ENCODE measurements around the gene MRPS31. TPM values are rescaled to one million over a fixed set of nuclear protein-coding genes. Genes with fewer than 3 reads are reported as not detected.

Gene MRPS31
- total RNA-seq (2014; rRNA removed; shearing (Covaris generic)), result 27.0 and 38.5 TPM in 2 replicates

DNA sequence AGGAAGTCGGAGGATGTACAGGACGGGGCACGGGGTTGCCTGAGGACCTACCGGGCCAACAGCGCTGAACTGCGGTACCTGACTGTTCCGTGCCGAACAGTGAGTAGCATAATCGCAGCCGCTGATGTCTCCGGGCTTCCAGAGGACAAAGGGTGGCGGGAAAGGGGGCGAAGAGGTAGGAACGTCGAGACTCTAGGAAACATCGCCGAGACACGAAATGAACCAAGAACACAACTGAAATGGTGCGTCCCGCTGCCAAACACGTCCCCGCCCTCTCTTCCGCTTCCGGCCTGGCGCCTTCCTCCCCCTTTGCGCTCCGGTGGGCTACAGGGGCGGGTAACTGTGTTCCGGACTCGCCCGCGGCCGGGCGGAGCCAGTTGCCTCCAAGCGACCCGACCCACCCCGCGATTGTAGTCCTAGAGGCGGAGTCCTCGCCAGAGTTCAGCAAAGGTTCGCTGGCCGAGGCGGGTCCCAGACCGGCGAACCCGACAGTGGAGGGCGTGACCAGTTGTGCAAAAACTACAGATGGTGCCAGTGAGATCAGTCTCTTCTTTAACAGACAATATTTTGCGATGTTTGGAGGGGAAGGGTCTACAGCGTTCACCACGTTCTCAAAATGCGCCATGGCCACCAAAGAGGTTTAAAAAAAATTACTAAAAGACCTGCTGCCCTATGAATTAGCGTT, at the start of gene MRPS31:
Gene MRPS31, minus strand, starts transcription at position 257 of the 685 bp plus-strand sequence. Its CDS starts 54 bp downstream, at position 203.
- DNase-seq, result peak; percentile 95
- H3K4me3 ChIP-seq (ENCODE audit: insufficient read depth, low read depth, low read length), result peak within 1 kb of the TSS; percentile 72
- no peaks in the 10 kb centered on the region for H3K27me3 ChIP-seq (ENCODE audit: control insufficient read depth, insufficient read depth, low read length)
- no peaks in the 10 kb centered on the region for H3K36me3 ChIP-seq (replicated peaks; ENCODE audit: control insufficient read depth, insufficient read depth, low read length)

- H3K27me3 ChIP-seq (ENCODE audit: control insufficient read depth, insufficient read depth, low read length), result no peaks in the 10 kb centered on the region
- DNase-seq, result no peak
- no peak overlapping the region for H3K4me3 ChIP-seq (ENCODE audit: insufficient read depth, low read depth, low read length)
- H3K36me3 ChIP-seq (replicated peaks; ENCODE audit: control insufficient read depth, insufficient read depth, low read length), result no peaks in the 10 kb centered on the region
Observed at GRCh38 chr13:40819797-40820315, 48.9 kb upstream of the MRPS31 start.

- no peaks in the 10 kb centered on the region for H3K27me3 ChIP-seq (ENCODE audit: control insufficient read depth, insufficient read depth, low read length)
Observed at GRCh38 chr13:40818926-40819325, 47.9 kb upstream of the MRPS31 start.

GRCh38 chr13:40814803-40815202, 43.8 kb upstream of the MRPS31 start:
- no peak for DNase-seq
- Histone ChIP-seq H3K27me3 (ENCODE audit: control insufficient read depth, insufficient read depth, low read length) (no peaks in the 10 kb centered on the region), H3K4me3 (ENCODE audit: insufficient read depth, low read depth, low read length) (no peak overlapping the region), H3K36me3 (replicated peaks; ENCODE audit: control insufficient read depth, insufficient read depth, low read length) (peaks cover 2% of the 10 kb centered on the region)

More at GRCh38 chr13:40818926-40819325, 47.9 kb upstream of the MRPS31 start:
- Histone ChIP-seq H3K36me3 (replicated peaks; ENCODE audit: control insufficient read depth, insufficient read depth, low read length) (no peaks in the 10 kb centered on the region), H3K4me3 (ENCODE audit: insufficient read depth, low read depth, low read length) (no peak overlapping the region)
- no peak for DNase-seq

DNA sequence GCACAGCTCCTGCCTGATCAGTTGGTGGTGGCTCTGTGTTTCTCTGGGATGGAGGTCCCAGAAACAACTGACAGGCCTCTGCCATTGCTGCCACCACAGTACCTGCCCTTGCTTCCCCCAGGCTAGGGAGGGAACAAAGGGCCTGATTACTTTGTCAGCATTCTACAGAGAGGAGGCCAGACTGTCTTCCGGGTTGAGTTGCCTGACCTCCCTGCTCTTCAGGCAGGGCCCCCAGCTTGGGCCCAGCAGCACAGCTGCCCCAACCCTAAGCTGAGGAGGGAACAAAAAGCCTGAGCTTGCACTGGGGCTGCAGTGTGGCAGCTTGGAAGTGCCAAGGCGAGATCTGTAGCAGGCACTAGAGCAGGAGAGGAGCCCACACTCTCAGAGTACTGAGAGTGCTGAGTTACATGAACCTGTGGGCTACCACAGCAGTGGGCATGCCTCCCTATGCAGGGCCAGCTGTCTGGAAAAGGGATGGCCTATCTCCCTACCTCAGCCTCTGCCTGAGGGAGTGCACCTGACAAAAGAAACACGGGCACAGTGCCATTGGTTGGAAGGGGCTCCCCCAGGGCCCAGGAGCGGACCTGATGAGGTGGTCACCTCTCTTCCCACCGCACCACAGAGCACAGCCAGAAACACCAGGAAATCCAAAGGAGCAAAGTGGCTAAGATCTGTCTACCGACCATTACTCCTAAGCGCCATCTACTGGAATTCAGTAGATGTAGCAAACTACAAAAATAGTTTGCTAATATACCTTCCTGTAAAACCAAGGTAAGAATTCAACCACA, 42.9 kb upstream of the MRPS31 start:
- DNase-seq, result peak; percentile 70
- no peaks in the 10 kb centered on the region for H3K27me3 ChIP-seq (ENCODE audit: control insufficient read depth, insufficient read depth, low read length)
- no peak overlapping the region for H3K4me3 ChIP-seq (ENCODE audit: insufficient read depth, low read depth, low read length)
- peaks cover 6% of the 10 kb centered on the region for H3K36me3 ChIP-seq (replicated peaks; ENCODE audit: control insufficient read depth, insufficient read depth, low read length)

GRCh38 chr13:40812724-40813445, 41.9 kb upstream of the MRPS31 start:
- Histone ChIP-seq H3K4me3 (ENCODE audit: insufficient read depth, low read depth, low read length) (no peak overlapping the region), H3K36me3 (replicated peaks; ENCODE audit: control insufficient read depth, insufficient read depth, low read length) (peaks cover 7% of the 10 kb centered on the region), H3K27me3 (ENCODE audit: control insufficient read depth, insufficient read depth, low read length) (no peaks in the 10 kb centered on the region)
- DNase-seq, result no peak

DNA sequence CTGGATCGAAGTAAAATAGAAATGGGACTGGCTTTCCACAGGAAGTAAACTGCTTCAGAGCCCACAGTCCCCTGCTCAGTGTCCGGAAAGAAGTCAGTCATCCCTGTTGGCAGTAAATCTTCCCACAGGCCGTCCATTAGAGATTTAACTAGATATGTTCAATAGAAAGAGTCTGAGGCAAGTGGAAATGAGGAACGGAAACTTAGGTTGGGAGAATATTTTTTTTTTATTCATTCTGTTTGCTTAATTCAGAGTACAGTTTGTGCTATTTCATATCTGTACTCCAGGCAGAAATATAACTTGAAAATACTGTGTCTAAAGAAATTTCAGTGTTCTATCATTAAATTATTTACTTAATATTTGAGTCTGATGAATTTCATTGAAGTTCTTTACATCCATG, 41.1 kb upstream of the MRPS31 start:
- no peaks in the 10 kb centered on the region for H3K27me3 ChIP-seq (ENCODE audit: control insufficient read depth, insufficient read depth, low read length)
- H3K36me3 ChIP-seq (replicated peaks; ENCODE audit: control insufficient read depth, insufficient read depth, low read length), result peaks cover 7% of the 10 kb centered on the region
- DNase-seq, result no peak
- no peak overlapping the region for H3K4me3 ChIP-seq (ENCODE audit: insufficient read depth, low read depth, low read length)

GRCh38 chr13:40809471-40809870, 38.5 kb upstream of the MRPS31 start:
- no peaks in the 10 kb centered on the region for H3K27me3 ChIP-seq (ENCODE audit: control insufficient read depth, insufficient read depth, low read length)
- DNase-seq, result no peak
- H3K36me3 ChIP-seq (replicated peaks; ENCODE audit: control insufficient read depth, insufficient read depth, low read length), result peaks cover 11% of the 10 kb centered on the region
- H3K4me3 ChIP-seq (ENCODE audit: insufficient read depth, low read depth, low read length), result no peak overlapping the region

DNA sequence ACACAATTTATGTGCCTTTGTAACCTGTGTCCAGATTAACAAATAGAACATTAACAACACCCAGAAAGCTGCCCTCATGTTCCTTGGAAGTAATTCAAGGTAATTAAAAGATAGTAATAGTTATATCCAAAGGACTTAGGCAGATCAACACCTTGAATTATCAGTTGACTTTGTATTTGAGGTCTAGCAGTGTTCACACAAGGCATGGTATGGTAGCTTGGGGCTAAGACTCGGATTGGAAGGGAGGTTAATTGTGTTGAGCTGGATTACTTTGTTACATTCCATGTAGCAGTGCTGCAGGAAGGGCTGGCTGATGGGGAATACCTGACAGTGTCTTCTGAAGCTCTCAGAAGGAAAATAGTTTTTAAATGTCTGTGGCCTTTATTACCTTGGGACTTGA, 35.3 kb upstream of the MRPS31 start:
- Histone ChIP-seq H3K36me3 (replicated peaks; ENCODE audit: control insufficient read depth, insufficient read depth, low read length) (peaks cover 11% of the 10 kb centered on the region), H3K27me3 (ENCODE audit: control insufficient read depth, insufficient read depth, low read length) (no peaks in the 10 kb centered on the region), H3K4me3 (ENCODE audit: insufficient read depth, low read depth, low read length) (no peak overlapping the region)
- DNase-seq, result no peak

DNA sequence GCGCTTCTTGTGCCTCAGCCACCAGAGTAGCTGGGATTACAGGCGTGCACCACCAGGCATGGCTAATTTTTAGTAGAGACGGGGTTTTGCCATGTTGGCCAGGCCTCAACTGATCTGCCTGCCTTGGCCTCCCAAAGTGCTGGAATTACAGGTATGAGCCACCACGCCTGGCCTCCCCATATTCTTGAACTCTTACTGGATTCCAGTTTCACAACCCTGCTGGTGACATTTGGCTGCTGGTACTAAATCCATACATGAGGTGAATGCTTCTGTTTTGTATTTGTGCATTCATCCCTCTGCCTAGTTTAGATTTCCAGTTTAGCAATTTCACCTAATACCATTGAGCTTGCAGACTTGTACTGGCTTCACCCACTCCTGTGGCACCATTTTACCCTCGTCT, 32.3 kb upstream of the MRPS31 start:
- DNase-seq, result no peak
- Histone ChIP-seq H3K4me3 (ENCODE audit: insufficient read depth, low read depth, low read length) (no peak overlapping the region), H3K36me3 (replicated peaks; ENCODE audit: control insufficient read depth, insufficient read depth, low read length) (peaks cover 12% of the 10 kb centered on the region), H3K27me3 (ENCODE audit: control insufficient read depth, insufficient read depth, low read length) (no peaks in the 10 kb centered on the region)

- Histone ChIP-seq H3K36me3 (replicated peaks; ENCODE audit: control insufficient read depth, insufficient read depth, low read length) (peaks cover 8% of the 10 kb centered on the region), H3K27me3 (ENCODE audit: control insufficient read depth, insufficient read depth, low read length) (no peaks in the 10 kb centered on the region), H3K4me3 (ENCODE audit: insufficient read depth, low read depth, low read length) (no peak overlapping the region)
- DNase-seq, result no peak
Observed at GRCh38 chr13:40801255-40802217, 30.5 kb upstream of the MRPS31 start.

DNA sequence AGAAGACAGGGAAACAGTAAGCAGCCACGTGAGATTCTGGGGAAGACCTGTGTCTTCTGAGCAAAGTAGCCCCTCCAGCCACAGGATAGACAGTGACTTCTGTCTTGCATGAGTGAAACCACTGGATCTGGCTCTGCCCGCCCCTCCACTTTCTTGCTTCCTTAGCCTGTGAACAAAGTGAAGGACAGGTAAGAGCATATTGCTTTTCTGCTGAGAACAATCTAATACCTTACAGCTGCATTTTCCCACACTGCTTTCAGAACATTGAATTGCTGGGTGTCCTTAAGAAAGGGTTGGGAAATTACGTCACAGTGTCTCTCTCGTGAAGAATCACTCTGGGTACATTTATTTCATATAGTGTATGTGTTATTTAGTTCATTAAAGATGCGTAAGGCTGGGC, 29.6 kb upstream of the MRPS31 start:
- DNase-seq, result no peak
- Histone ChIP-seq H3K4me3 (ENCODE audit: insufficient read depth, low read depth, low read length) (no peak overlapping the region), H3K27me3 (ENCODE audit: control insufficient read depth, insufficient read depth, low read length) (no peaks in the 10 kb centered on the region), H3K36me3 (replicated peaks; ENCODE audit: control insufficient read depth, insufficient read depth, low read length) (peaks cover 8% of the 10 kb centered on the region)

- Histone ChIP-seq H3K27me3 (ENCODE audit: control insufficient read depth, insufficient read depth, low read length) (no peaks in the 10 kb centered on the region), H3K4me3 (ENCODE audit: insufficient read depth, low read depth, low read length) (no peak overlapping the region), H3K36me3 (replicated peaks; ENCODE audit: control insufficient read depth, insufficient read depth, low read length) (peaks cover 6% of the 10 kb centered on the region)
- DNase-seq, result no peak
Observed at GRCh38 chr13:40799508-40799907, 28.5 kb upstream of the MRPS31 start.

DNA sequence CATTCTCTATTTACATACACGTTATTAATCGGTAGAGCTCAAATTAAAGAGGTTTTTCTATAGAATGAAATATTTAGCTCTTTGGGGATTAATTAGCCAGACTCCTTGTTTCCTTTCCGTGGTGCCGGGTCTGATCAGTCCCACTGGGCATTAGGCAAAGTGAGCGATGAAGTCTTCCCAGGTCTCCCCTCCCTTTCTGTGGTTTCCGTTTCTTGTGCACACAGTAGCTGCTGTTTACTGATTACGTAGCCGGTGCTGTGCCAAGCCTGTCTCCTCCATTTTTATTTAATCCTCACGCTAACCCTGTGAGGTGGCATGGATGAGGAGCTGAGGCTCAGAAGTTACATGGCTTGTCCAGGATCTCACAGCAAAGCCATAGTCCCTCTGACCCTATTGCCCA, 27.4 kb upstream of the MRPS31 start:
- DNase-seq, result no peak
- Histone ChIP-seq H3K4me3 (ENCODE audit: insufficient read depth, low read depth, low read length) (no peak overlapping the region), H3K36me3 (replicated peaks; ENCODE audit: control insufficient read depth, insufficient read depth, low read length) (peaks cover 5% of the 10 kb centered on the region), H3K27me3 (ENCODE audit: control insufficient read depth, insufficient read depth, low read length) (no peaks in the 10 kb centered on the region)

Measured in H7 (cell line).